ENCODE results near the gene FST. TPM values are rescaled to one million over a fixed set of nuclear protein-coding genes. Genes with fewer than 3 reads are reported as not detected.

The FST gene
- total and polyA plus RNA-seq, 2 donors: 1.6 to 7.2 TPM

DNA sequence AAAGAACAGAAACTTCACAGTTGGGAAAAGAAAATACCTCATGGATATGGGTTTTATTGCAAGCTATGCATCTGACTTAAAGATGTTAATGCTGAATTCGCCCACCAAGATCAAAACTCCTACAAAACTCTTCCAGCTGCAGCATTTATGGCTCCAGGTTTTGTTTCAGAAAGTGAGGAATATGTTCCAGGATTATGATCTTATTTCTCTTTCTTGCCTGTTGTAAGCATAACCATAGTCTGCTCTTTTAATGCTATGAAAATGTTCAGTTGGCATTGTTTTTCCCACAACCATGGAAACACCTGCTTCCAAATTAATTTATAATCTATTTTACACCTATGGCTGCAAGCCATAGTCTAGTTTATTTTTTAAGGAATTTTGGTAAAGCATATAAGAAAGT lies 34.9 kb upstream of the FST start:
- DNase-seq (ENCODE audit: low read depth in 6 of 9, low spot score in 9 of 9): no peak

DNA sequence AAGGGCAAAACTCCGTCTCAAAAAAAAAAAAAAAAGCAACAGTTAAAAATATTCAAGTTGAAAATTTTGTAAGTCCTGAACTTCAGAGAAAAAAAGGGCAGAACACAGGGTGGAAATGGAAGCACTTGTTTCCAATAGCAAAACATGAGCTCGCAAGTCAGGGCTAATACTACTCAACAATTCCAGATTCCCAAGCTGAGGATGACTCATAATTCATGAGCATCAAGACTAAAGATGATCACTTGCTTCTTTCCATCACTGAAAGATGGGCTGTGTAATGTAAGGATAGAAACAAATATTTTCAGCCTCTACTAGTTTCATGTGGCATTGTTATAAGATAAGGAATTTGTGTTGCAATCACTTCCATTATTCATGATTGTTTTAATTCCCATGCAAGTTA lies 33.5 kb upstream of the FST start:
- Histone ChIP-seq H3K27ac (ENCODE audit: low read depth in 1 of 2, low read length in 1 of 2) (no peak overlapping the region), H3K4me1 (ENCODE audit: control insufficient read depth in 2 of 2, insufficient read depth in 2 of 2, low read length in 2 of 2) (no peaks in the 10 kb centered on the region), H3K4me3 (ENCODE audit: low read length in 2 of 2) (no peak overlapping the region), H3K36me3 (ENCODE audit: control insufficient read depth in 2 of 2, insufficient read depth in 2 of 2, low read length in 1 of 2) (no peaks in the 10 kb centered on the region), H3K27me3 (ENCODE audit: control insufficient read depth in 2 of 2, insufficient read depth in 1 of 2, low read length in 1 of 2) (no peaks in the 10 kb centered on the region), H3K9me3 (ENCODE audit: control insufficient read depth in 2 of 2, insufficient read depth in 1 of 2, low read length in 1 of 2) (no peaks in the 10 kb centered on the region)
- 97% methylated on average over 2 of the region's 2 CpGs for WGBS
- DNase-seq (ENCODE audit: low read depth in 6 of 9, low spot score in 9 of 9): no peak

More for the DNA sequence above, 34.9 kb upstream of the FST start:
- Histone ChIP-seq H3K27me3 (ENCODE audit: control insufficient read depth in 2 of 2, insufficient read depth in 1 of 2, low read length in 1 of 2) (no peaks in the 10 kb centered on the region), H3K4me3 (ENCODE audit: low read length in 2 of 2) (no peak overlapping the region), H3K36me3 (ENCODE audit: control insufficient read depth in 2 of 2, insufficient read depth in 2 of 2, low read length in 1 of 2) (no peaks in the 10 kb centered on the region), H3K4me1 (ENCODE audit: control insufficient read depth in 2 of 2, insufficient read depth in 2 of 2, low read length in 2 of 2) (no peaks in the 10 kb centered on the region), H3K27ac (ENCODE audit: low read depth in 1 of 2, low read length in 1 of 2) (no peak overlapping the region), H3K9me3 (ENCODE audit: control insufficient read depth in 2 of 2, insufficient read depth in 1 of 2, low read length in 1 of 2) (no peaks in the 10 kb centered on the region)
- WGBS: 90% methylated on average over 1 of the region's 1 CpG

DNA sequence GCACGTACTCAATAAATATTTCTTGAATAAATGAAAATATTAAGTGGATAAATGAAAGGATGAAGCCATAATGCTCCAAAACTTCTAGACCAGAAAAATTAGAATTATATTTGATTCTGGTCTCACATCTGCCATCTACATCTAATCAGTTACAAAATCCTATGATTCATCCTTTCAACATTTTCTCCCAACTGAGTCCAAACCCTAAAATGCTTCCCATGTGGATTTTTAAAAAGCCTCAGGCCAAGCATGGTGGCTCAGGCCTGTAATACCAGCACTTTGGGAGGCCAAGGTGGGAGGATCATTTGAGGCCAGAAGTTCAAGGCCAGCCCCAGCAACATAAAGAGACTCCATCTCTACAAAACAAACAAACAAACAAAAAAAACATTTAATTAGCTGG lies 31.6 kb upstream of the FST start:
- DNase-seq (ENCODE audit: low read depth in 6 of 9, low spot score in 9 of 9): no peak
- H3K36me3 ChIP-seq (ENCODE audit: control insufficient read depth in 2 of 2, insufficient read depth in 2 of 2, low read length in 1 of 2): no peaks in the 10 kb centered on the region
- no peaks in the 10 kb centered on the region for H3K9me3 ChIP-seq (ENCODE audit: control insufficient read depth in 2 of 2, insufficient read depth in 1 of 2, low read length in 1 of 2)
- no peaks in the 10 kb centered on the region for H3K4me1 ChIP-seq (ENCODE audit: control insufficient read depth in 2 of 2, insufficient read depth in 2 of 2, low read length in 2 of 2)
- no peak overlapping the region for H3K4me3 ChIP-seq (ENCODE audit: low read length in 2 of 2)
- WGBS: 97% methylated on average over 1 of the region's 1 CpG
- H3K27ac ChIP-seq (ENCODE audit: low read depth in 1 of 2, low read length in 1 of 2): no peak overlapping the region
- H3K27me3 ChIP-seq (ENCODE audit: control insufficient read depth in 2 of 2, insufficient read depth in 1 of 2, low read length in 1 of 2): no peaks in the 10 kb centered on the region

DNA sequence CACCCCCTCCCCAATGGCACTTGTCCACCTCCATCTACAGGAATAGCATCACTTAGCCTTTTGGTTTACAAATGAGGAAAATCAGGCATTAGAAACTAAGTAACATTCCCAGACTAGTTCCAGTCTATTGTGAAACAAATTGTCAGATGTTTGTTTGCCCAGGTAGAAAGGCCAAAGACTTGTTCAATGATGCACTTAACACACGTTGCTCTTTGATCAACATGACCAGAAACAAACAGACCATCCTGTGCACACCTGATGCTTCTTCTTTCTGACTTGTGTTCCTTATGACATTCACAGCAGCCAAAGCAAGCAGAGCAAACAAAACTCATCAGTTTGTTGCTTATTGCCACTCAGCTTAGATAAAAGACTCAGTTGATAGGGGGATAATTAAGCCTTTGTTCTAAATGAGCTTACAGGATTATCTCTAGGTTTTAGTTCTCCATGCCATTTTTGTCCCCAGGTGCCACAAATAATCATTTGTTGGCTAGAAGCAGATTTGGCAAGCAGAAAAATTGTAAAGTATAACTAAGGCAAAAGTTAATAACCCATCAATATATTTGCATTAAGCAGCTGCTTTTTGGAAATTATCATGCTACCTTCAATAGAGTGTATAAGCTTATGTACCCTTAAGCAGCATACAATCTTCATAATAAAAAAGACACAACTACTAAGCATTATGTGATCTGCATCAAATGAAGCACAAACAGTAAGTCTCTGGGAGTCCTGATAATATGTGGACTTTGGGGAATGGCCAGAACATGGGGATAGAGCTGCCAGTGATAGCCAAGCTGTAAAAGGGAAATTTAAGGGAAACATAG lies 26.3 kb upstream of the FST start:
- Histone ChIP-seq H3K9me3 (ENCODE audit: control insufficient read depth in 2 of 2, insufficient read depth in 1 of 2, low read length in 1 of 2) (no peaks in the 10 kb centered on the region), H3K4me1 (ENCODE audit: control insufficient read depth in 2 of 2, insufficient read depth in 2 of 2, low read length in 2 of 2) (no peaks in the 10 kb centered on the region), H3K27me3 (ENCODE audit: control insufficient read depth in 2 of 2, insufficient read depth in 1 of 2, low read length in 1 of 2) (no peaks in the 10 kb centered on the region), H3K27ac (ENCODE audit: low read depth in 1 of 2, low read length in 1 of 2) (no peak overlapping the region), H3K36me3 (ENCODE audit: control insufficient read depth in 2 of 2, insufficient read depth in 2 of 2, low read length in 1 of 2) (no peaks in the 10 kb centered on the region), H3K4me3 (ENCODE audit: low read length in 2 of 2) (no peak overlapping the region)
- 55% methylated on average over 1 of the region's 1 CpG for WGBS
- no peak for DNase-seq (ENCODE audit: low read depth in 6 of 9, low spot score in 9 of 9)

DNA sequence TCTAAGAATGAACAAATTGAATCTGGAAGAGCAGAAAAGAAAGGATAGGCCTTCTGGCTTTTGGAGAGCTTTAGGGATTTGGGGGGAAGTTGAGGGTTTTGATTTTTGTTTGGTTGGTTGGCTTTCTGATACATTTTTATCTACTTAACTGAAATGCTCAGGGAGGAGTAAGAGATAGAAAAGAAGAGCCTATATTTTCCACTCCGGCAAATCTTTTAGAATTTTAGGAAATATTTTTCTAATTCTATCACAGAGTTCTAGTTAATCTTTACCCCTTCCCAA lies 25.8 kb upstream of the FST start:
- H3K36me3 ChIP-seq (ENCODE audit: control insufficient read depth in 2 of 2, insufficient read depth in 2 of 2, low read length in 1 of 2): no peaks in the 10 kb centered on the region
- WGBS: 99% methylated on average over 1 of the region's 1 CpG
- no peak overlapping the region for H3K4me3 ChIP-seq (ENCODE audit: low read length in 2 of 2)
- no peaks in the 10 kb centered on the region for H3K27me3 ChIP-seq (ENCODE audit: control insufficient read depth in 2 of 2, insufficient read depth in 1 of 2, low read length in 1 of 2)
- no peaks in the 10 kb centered on the region for H3K4me1 ChIP-seq (ENCODE audit: control insufficient read depth in 2 of 2, insufficient read depth in 2 of 2, low read length in 2 of 2)
- DNase-seq (ENCODE audit: low read depth in 6 of 9, low spot score in 9 of 9): no peak
- H3K9me3 ChIP-seq (ENCODE audit: control insufficient read depth in 2 of 2, insufficient read depth in 1 of 2, low read length in 1 of 2): no peaks in the 10 kb centered on the region
- no peak overlapping the region for H3K27ac ChIP-seq (ENCODE audit: low read depth in 1 of 2, low read length in 1 of 2)

DNA sequence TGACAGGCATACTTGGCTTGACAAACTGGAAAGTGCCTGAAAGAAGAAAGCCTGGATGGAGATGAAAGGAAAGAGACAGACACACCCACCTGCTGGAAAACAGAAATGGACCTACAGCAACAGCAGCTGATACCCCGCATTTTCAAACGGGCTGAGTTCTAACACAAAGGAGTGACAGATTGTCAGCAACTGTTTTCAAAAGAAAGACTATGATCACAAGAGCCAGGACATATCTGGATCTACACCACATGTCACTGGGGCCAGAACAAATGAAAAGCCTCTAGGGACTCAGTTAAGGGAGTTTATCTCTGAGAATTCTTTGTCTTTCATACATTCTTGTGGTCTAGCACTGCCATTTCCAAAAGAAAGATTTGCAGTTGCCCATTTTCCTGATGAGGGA lies 24.1 kb upstream of the FST start:
- Histone ChIP-seq H3K36me3 (ENCODE audit: control insufficient read depth in 2 of 2, insufficient read depth in 2 of 2, low read length in 1 of 2) (no peaks in the 10 kb centered on the region), H3K4me3 (ENCODE audit: low read length in 2 of 2) (no peak overlapping the region), H3K27ac (ENCODE audit: low read depth in 1 of 2, low read length in 1 of 2) (no peak overlapping the region), H3K27me3 (ENCODE audit: control insufficient read depth in 2 of 2, insufficient read depth in 1 of 2, low read length in 1 of 2) (no peaks in the 10 kb centered on the region), H3K4me1 (ENCODE audit: control insufficient read depth in 2 of 2, insufficient read depth in 2 of 2, low read length in 2 of 2) (no peaks in the 10 kb centered on the region), H3K9me3 (ENCODE audit: control insufficient read depth in 2 of 2, insufficient read depth in 1 of 2, low read length in 1 of 2) (no peaks in the 10 kb centered on the region)
- no peak for DNase-seq (ENCODE audit: low read depth in 6 of 9, low spot score in 9 of 9)
- 87% methylated on average over 2 of the region's 2 CpGs for WGBS

DNA sequence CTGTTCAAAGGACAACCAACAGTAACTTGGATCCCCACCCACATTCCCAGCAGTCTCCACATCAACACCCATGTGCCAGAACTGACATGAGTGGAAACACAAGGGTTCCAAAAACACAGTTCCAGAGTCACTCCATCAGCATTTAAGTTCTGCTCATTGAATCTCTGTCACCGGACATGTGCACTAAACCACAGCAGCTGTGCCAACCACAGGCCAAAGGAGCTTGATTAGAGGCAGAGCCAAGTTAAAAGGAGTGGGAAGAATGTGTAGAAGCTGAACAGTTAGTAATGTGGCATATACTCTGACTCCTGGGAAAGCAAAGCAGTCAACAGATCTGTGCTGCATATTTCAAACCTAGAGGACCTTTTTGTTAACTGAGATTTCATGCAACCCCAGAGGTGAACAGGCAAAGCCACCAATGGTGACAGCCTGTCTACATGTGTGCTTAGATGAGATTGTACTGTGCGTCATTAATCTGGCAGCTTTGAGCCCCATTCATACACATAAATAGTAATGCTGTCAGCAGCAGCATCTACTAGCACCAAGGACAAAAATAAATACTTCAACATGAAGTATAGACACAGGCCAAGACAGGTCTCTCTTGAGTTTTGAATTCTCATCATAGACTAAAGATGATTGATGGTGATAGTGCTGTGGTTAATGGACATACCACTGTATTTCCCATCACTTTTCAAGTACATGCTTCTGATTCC lies 16.4 kb upstream of the FST start:
- Histone ChIP-seq H3K27ac (ENCODE audit: low read depth in 1 of 2, low read length in 1 of 2) (no peak overlapping the region), H3K27me3 (ENCODE audit: control insufficient read depth in 2 of 2, insufficient read depth in 1 of 2, low read length in 1 of 2) (no peaks in the 10 kb centered on the region), H3K4me3 (ENCODE audit: low read length in 2 of 2) (no peak overlapping the region), H3K36me3 (ENCODE audit: control insufficient read depth in 2 of 2, insufficient read depth in 2 of 2, low read length in 1 of 2) (no peaks in the 10 kb centered on the region), H3K4me1 (ENCODE audit: control insufficient read depth in 2 of 2, insufficient read depth in 2 of 2, low read length in 2 of 2) (no peaks in the 10 kb centered on the region), H3K9me3 (ENCODE audit: control insufficient read depth in 2 of 2, insufficient read depth in 1 of 2, low read length in 1 of 2) (no peaks in the 10 kb centered on the region)
- 60% methylated on average over 2 of the region's 2 CpGs for WGBS
- no peak for DNase-seq (ENCODE audit: low read depth in 6 of 9, low spot score in 9 of 9)

DNA sequence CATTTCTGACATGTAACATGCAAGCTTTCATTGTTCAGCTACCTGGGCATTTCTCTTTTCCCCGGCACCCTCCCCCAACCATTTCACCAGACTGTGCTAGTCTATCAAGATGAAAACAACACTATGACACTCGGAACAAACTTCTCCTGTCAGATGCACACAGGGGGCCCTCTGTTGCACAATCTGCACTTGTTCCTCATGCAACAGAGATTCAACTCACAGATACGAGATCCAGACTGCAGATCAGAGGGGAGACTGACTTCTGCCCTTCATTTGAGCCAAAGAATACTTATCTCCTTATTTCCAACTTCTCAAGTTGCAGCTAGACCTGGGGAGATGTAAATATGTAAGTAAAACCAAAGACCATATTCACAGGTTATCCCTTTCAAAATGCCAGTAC lies 15.7 kb upstream of the FST start:
- DNase-seq (ENCODE audit: low read depth in 6 of 9, low spot score in 9 of 9): no peak
- no peaks in the 10 kb centered on the region for H3K9me3 ChIP-seq (ENCODE audit: control insufficient read depth in 2 of 2, insufficient read depth in 1 of 2, low read length in 1 of 2)
- no peaks in the 10 kb centered on the region for H3K4me1 ChIP-seq (ENCODE audit: control insufficient read depth in 2 of 2, insufficient read depth in 2 of 2, low read length in 2 of 2)
- no peak overlapping the region for H3K27ac ChIP-seq (ENCODE audit: low read depth in 1 of 2, low read length in 1 of 2)
- H3K4me3 ChIP-seq (ENCODE audit: low read length in 2 of 2): no peak overlapping the region
- 82% methylated on average over 3 of the region's 3 CpGs for WGBS
- H3K36me3 ChIP-seq (ENCODE audit: control insufficient read depth in 2 of 2, insufficient read depth in 2 of 2, low read length in 1 of 2): no peaks in the 10 kb centered on the region
- no peaks in the 10 kb centered on the region for H3K27me3 ChIP-seq (ENCODE audit: control insufficient read depth in 2 of 2, insufficient read depth in 1 of 2, low read length in 1 of 2)

DNA sequence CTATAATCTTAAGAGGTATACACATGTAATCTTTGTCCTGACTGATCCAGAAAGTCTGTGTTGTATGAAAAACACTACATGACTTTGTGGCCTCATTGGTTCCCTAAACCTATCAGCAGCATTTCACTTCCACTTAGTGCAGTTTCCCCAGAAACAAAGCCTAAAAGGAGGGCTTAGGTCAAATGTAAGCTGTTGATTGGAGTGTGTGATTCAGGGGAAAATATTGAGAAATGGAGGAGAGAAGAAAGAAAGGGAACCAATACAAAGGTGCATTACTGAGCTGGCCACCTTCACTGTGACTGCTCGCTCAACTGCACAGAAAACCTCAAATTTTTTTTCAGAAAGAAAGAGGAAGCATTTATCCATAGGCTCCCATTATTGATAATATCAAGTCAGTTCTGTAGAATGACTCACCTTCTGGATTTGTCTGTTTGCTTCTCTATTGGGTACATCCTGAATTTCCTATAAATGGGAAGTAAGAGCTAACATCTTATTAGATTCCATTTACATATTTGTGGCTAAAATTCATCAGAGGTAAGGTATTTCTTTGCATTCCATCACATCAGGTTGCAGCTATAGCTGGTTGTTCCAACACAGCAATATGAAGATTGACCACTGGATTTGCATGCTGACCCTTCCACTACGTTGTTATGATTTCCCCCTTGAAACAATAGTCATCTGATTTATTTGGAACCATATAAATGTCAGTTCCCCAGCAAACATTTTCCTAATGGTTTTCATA lies 10.3 kb upstream of the FST start:
- no peak overlapping the region for H3K4me3 ChIP-seq (ENCODE audit: low read length in 2 of 2)
- H3K36me3 ChIP-seq (ENCODE audit: control insufficient read depth in 2 of 2, insufficient read depth in 2 of 2, low read length in 1 of 2): no peaks in the 10 kb centered on the region
- H3K27me3 ChIP-seq (ENCODE audit: control insufficient read depth in 2 of 2, insufficient read depth in 1 of 2, low read length in 1 of 2): peaks cover 0 to 4% of the 10 kb centered on the region in 2 donors
- no peaks in the 10 kb centered on the region for H3K4me1 ChIP-seq (ENCODE audit: control insufficient read depth in 2 of 2, insufficient read depth in 2 of 2, low read length in 2 of 2)
- DNase-seq (ENCODE audit: low read depth in 6 of 9, low spot score in 9 of 9): no peak
- no peaks in the 10 kb centered on the region for H3K9me3 ChIP-seq (ENCODE audit: control insufficient read depth in 2 of 2, insufficient read depth in 1 of 2, low read length in 1 of 2)
- no peak overlapping the region for H3K27ac ChIP-seq (ENCODE audit: low read depth in 1 of 2, low read length in 1 of 2)
- 69% methylated on average over 2 of the region's 2 CpGs for WGBS
